ENCODE data around the gene RIN1.
"Not testable (repeated sequence)": the region's sequence is repeated elsewhere in the genome, so short reads cannot be mapped to it uniquely, and the experiment has no call there.

RIN1 gene

GRCh38 chr11:66359662-66360087 lies 23.4 kb upstream of the RIN1 start:
- DNase-seq (ENCODE audit: low spot score): no peak

DNA sequence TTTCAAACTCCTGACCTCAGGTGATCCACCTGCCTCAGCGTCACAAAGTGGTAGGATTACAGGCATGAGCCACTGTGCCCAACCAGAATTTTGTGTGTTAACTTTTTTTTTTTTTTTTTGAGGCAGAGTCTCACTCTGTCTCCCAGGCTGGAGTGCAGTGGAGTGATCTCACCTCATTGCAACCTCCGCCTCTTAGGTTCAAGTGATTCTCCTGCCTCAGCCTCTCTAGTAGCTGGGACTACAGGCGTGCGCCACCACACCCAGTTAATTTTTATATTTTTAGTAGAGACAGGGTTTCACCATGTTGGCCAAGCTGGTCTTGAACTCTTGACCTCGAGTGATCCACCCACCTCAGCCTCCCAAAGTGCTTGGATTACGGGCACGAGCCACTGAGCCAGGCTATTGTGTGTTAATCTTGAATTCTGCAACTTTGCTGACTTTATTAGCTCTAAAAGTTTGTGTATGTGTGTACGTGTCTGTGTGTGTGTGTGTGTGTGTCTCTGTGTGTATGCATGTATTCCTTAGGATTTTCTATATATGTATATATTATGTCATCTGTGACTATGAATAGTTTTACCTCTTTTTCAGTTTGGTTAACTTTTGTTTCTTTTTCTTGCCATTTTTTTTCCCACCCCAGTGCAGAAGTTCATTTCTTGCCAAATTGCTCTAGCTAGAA lies 14.5 kb upstream of the RIN1 start:
- DNase-seq (ENCODE audit: low spot score): not testable (repeated sequence)

- DNase-seq (ENCODE audit: low spot score): no peak
These were observed 12.8 kb upstream of the RIN1 start for GRCh38 chr11:66349084-66349386.

DNA sequence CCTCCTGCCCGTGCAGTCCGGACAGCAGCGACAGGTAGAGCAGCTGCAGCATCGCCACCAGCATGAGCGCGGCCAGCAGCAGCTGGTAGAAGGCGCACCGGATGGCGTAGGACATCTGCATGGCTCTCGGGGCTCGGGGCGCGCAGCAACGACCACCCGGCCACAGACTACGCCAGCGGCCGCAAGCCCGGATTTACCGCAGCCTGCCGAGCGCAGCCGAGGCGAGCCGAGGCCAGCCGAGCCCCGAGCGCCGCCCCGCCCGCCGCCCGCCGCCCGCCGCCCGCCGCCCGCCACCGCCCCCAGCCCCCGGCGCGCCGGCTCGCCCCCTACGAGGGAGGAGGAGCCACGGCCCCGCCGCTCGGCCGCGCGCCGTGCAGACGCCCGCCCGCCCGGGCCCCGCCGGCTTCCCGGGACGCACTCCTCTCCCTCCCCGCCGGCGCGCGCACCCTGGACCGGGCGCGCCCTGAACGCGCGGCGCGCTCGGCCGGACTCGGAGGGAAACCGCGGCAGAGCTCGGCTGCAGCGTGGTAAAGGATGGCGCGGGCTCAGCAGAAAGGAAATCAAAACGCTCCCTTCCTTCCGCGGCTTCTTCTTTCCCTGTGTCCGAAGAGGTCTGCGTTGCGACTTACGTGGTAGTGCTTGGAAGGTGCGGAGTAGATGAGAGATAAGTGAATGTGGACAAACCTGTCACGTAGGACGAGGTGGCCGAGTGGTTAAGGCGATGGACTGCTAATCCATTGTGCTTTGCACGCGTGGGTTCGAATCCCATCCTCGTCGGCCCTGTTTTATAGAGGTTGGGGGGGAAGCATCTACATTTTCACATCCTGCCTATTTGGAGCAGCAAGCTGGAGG lies 11.4 kb upstream of the RIN1 start, which contains the start of gene B4GAT1:
TSS of gene B4GAT1 (minus strand) at position 205 of the 852 bp plus-strand sequence. CDS start at position 121, 84 bp downstream.
- peak; percentile 83 for DNase-seq (ENCODE audit: low spot score)

DNA sequence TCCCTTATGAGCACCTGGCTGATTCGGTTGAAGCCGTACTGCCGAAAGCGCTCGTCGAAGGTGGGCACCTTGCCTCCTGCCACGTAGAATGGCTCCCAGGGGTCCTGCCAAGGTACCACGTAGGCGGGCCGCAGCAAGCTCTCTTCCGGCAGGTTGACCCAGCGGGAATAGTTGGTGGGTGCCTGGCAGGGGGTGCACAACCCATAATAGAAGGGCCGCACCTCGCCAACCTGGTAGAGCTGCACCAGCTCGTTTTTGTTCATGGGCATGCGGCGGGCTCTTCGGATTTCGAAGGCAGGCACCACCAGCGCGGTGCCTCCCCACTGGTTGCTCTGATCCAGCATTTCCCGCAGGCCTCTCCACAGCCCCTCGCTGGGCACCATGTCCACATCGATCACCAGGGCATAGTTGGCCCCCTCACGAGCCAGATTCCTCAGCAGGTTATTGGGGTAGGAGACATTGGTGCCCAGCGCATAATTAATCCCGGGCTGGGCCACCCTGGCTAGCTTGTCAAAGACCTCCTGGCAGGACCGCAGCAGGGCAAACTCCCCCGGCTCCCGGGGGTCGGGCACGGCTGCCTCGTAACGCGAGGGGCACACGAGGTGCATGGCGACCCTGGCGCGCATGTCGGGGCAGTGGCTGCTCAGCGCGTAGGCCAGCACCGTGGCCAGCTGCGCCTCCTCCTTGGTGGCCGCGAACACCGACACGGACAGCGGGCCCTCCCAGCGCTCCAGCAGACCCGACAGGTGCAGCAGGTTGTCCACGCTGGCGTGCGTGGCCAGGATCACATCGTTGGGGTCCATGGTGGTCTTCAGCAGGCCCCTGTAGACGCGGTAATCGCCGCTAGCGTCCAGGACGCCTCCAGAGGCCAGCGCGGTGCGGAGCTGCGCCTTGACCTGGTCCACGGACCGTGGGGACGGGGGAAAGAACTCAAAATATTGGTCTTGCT lies 10.5 kb upstream of the RIN1 start:
- DNase-seq (ENCODE audit: low spot score): no peak

- DNase-seq (ENCODE audit: low spot score): no peak
These were observed 9.0 kb upstream of the RIN1 start for GRCh38 chr11:66345316-66345649.

GRCh38 chr11:66344550-66345315 lies 8.5 kb upstream of the RIN1 start, which contains the start of gene BRMS1:
Gene BRMS1, minus strand, starts transcription at chr11:66345104. Its CDS starts 2,870 bp downstream, at chr11:66342234.
- peak; percentile 93 for DNase-seq (ENCODE audit: low spot score)

DNA sequence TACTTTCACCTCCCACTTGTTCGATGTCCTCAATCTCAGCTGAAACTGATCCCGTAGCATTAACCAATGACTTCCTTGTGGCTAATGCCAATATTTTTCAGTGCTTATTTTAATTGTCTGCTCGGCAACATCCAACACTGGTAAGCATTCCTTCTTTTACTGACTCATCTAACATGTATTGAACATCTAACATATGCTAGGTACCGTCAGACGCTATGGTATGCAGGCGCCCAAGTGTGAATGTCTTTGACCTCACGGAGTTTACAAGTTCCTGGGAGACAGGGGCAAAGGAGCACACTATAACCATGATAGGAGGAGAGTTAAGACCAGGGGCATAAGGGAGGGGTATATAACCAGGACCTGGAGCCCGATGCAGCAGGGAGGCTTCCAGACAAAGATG lies 6.9 kb upstream of the RIN1 start:
- DNase-seq (ENCODE audit: low spot score): no peak

DNA sequence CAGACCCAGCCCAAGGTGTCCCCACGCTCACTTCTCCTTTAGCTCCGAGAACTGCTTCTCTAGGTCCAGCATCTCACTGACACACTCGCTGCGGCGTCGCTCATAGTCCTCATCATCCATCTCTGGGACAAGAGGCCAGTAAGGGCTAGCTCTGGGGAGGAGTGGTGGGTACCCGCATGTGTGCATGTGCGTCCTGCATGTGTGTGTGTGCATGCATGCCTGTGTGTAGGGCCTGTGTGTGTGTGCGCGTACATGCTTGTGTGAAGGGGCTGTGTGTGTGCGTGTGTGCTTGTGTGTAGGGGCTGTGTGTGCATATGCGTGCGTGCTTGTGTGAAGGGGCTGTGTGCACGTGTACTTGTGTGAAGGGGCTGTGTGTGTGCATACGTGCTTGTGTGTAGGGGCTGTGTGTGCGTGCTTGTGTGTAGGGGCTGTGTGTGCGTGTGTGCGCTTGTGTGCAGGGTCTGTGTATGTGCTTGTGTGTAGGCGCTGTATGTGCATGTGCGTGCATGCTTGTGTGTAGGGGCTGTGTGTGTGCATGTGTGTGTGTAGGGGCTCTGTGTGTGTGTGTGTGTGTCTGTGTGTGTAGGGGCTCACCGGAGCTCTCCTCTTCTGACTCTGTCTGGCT lies 5.4 kb upstream of the RIN1 start:
- DNase-seq (ENCODE audit: low spot score): no peak

DNA sequence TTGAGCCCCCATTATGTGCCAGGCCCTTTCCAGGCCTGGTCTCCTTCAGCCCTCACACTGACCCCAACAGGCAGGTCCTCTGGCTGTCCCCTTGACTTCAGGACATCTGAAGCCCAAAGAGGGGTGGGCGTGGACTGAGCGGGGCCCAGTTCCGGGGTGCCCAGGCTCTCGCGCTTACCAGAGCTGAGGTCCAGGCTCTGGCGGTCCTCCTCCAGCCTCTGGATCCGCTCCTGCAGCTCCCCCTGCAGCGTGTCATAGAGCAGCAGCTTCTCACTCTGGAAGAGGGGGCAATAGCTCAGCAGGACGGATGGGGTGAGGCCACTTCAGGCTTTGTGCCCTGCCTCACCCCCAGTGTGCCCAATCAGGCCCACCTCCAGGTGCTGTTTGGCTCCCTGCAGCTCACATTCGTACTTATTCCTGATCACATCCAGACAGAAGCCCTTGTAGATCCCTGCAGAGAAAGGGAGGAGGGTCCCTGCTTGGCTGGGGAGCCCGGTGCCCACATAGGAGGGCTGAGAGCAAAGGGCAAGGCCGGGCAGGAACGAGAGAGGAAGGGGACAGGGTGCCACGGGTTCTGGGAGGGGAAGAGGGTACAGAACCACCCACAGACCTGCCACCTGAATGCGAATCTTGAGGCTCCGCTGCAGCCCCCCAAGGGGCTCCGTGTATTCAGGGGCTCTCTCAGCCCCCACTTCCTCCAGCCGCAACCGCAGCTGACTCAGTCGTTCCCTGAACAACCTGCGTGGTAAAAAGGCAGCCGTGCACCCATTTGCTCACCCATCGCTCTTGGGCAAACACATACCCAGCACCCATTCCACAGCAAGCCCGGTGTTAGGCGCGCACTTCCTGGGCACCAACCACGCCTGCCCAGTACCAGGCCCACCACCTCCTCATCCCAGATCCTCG lies 4.6 kb upstream of the RIN1 start:
- no peak for DNase-seq (ENCODE audit: low spot score)

DNA sequence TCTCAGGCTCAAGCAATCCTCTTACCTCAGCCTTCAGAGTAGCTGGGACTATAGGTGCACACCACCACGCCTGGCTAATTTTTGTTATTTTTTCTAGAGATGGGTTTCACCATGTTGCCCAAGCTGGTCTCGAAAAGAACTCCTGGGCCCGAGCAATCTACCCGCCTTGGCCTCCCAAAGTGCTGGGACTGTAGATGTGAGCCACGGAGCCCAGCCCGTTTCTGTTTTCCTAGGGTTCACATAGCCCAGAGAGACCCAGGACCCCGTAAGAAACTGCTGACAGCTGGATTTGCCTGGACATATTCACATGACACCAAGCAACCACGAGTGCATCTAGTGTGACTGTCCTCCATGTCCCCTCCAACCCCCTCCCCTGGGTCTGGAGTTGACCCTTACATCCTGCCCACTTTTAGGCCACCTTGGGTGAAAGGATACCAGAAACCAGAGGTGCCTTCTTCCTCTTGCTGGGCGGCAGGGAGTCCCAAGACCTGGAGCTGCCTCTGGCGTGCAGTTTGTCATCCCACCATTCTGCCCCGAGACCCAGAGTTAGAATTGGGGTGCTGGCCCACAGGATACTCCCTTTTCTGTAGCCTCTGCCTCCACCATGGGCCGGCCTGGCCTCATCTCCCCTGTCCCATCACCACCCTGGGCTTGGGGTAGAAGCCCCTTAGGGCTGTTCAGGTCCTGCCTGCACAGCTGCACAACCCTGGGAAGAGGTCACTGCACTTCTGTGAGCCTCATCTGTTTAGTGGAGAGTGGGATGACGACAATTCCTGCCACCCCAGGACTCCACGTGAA lies 3.7 kb upstream of the RIN1 start:
- DNase-seq (ENCODE audit: low spot score): no peak

GRCh38 chr11:66339162-66339675 lies 3.0 kb upstream of the RIN1 start:
- no peak for DNase-seq (ENCODE audit: low spot score)

GRCh38 chr11:66338276-66339161 lies 2.3 kb upstream of the RIN1 start:
- no peak for DNase-seq (ENCODE audit: low spot score)

DNA sequence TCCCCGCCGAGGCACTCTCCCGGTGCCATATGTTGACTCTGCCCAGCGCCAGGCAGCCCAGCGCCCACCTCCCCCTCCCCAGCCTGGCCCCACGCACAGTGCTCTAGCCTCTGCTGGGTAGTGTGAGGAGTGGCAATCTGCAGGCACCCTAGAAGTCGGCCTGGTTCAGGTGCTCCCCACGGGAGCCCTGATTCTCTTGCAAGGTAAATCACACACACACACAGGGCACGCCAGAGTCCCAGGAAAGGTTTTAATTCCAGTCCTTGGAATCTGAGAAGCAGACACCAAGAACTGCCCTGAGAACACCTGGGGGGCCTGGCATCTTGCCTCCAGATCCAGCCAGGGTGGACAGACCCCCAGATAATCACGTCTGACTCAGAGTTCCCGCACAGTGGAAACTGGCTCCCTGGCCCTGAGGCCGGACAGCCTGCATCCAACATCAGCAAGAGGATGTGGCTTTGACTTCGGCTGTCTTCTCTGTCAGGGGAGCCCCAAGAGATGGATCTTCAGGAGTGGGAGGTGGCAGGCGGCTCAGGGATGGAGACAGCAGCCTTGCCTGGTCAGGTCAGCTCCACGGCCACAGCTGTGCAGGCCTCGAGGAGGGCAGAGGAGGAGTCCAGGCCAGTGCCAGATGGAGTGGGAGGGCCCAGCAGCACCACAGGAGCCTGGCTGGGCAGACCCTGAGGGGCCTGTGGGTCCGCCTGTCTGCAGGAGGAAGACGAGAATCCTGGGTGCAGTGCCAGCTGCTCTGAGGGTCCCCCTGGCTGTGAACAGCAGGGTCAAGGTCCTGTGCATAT lies 1.1 kb upstream of the RIN1 start:
- DNase-seq (ENCODE audit: low spot score): no peak

DNA sequence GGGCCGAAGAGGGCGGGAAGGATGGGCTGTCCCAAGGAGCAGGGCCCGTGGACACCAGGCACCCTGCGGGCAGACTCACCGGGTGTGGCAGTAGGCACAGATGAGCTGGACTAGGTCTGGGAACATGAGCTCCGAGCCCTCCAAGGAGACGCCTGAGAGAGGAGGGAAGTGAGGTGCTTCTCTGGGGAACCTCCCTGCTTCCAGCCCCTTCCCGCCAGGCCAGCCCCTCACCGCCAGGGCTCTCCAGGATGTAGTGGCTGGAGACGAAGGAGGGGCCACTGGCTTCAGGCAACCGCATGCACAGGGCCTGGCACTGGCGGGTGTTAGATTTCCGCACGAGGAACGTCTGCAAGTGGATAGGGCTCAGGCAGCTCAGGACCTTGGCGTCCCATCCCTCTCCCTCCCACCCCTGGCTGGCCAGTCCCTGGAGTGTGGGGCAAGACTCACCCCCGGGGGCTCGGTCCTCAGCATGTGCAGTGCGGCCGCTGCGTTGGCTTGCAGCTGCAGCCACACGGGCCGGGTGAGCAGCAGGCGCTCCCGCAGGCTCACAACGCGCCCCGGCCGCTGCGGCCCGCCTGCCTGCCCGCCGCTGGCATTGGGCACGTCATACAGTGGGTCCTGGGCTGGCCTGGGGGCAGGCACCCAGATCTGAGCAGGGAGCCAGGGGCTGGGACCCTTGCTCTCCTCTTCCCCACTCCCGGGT lies 552 bp downstream of the RIN1 start:
- DNase-seq (ENCODE audit: low spot score): no peak

DNA sequence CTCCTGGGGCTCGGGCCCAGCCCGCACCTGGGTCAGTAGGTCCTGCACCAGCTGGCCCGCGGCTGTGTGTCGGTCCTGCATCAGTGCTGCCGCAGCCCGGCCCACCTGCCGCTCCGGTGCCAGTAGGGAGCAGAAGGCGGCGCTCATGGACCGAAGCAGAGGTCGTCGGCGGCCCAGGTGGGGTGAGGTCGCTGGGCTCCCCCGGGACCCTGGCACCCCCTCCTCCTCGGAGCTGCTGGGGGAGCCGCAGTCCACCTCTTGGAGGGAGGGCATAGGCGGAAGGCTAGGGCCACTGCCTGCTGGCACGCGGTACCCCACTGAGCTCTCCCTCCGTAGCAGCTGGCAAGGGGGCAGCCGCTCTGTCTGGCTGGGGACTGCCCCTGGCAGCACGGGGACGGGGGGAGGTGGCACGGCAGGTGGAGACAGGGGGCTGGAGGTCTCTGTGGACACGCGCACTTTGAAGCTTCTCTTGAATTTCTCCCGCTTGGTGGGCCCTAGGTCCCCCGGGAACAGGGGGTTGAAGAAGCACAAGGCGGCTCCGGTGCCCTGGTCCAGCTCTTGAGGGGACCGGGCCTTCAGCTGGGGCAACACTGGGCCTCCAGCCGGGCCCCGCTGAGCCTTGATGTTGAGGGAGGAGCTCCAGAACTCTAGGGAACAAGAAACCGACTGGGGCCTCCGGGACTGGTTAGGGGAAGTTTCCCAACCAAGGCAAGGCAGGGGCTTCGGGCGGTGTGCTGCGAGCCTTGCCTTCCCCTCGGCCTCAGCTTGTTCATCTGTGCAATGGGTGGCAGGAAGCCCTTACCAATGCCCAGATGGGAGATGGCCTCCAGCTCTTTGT lies 1.4 kb downstream of the RIN1 start:
- no peak for DNase-seq (ENCODE audit: low spot score)

All from kidney capillary endothelial cell (primary cell).